ENCODE results near the gene HBA1.
"Not testable (repeated sequence)": the region's sequence is repeated elsewhere in the genome, so short reads cannot be mapped to it uniquely, and the experiment has no call there.

The HBA1 gene

GRCh38 chr16:163696-164095 is 12.8 kb upstream of the HBA1 start:
- not testable (repeated sequence) for H3K4me1 ChIP-seq (ENCODE audit: insufficient read depth, low read length); H3K9me3 ChIP-seq (ENCODE audit: low read length); H3K36me3 ChIP-seq (ENCODE audit: insufficient read depth, low read length); H3K4me3 ChIP-seq (ENCODE audit: low read length); H2AFZ ChIP-seq (ENCODE audit: low read depth, low read length)
- H3K27me3 ChIP-seq (ENCODE audit: insufficient read depth, low read length): peaks cover 61% of the 10 kb centered on the region

GRCh38 chr16:164134-164823 is 12.2 kb upstream of the HBA1 start:
- peaks cover 64% of the 10 kb centered on the region for H3K27me3 ChIP-seq (ENCODE audit: insufficient read depth, low read length)
- not testable (repeated sequence) for H3K36me3 ChIP-seq (ENCODE audit: insufficient read depth, low read length); H3K4me3 ChIP-seq (ENCODE audit: low read length); H3K4me1 ChIP-seq (ENCODE audit: insufficient read depth, low read length); H3K9me3 ChIP-seq (ENCODE audit: low read length); H2AFZ ChIP-seq (ENCODE audit: low read depth, low read length)

DNA sequence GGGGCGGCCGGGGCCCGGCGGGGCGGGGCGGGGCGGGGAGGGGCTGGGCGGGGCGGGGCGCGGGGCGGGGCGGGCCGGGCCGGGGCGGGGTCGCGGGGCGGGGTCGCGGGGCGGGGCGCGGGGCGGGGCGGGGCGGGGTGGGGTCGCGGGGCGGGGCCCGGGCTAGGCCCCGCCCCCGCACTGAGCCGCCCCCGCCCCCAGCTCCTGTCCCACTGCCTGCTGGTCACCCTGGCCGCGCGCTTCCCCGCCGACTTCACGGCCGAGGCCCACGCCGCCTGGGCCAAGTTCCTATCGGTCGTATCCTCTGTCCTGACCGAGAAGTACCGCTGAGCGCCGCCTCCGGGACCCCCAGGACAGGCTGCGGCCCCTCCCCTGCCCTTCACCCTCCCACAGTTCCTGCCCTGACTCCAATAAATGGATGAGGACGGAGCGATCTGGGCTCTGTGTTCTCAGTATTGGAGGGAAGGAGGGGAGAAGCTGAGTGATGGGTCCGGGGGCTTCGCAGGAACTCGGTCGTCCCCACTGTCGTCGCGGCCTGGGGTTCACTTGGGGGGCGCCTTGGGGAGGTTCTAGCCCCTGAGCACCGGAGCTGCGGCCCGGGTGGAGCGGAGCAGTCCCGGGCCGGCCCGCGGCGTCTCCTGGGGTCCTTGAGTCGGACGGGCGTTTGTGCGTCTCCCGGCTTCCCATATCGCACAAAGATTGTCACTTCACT is 11.5 kb upstream of the HBA1 start:
- no peak overlapping the region for H2AFZ ChIP-seq (ENCODE audit: low read depth, low read length)
- no peaks in the 10 kb centered on the region for H3K36me3 ChIP-seq (ENCODE audit: insufficient read depth, low read length)
- H3K9me3 ChIP-seq (ENCODE audit: low read length): peaks cover 3% of the 10 kb centered on the region
- H3K4me3 ChIP-seq (ENCODE audit: low read length): no peak overlapping the region
- H3K27me3 ChIP-seq (ENCODE audit: insufficient read depth, low read length): peaks cover 65% of the 10 kb centered on the region
- peaks cover 7% of the 10 kb centered on the region for H3K4me1 ChIP-seq (ENCODE audit: insufficient read depth, low read length)

DNA sequence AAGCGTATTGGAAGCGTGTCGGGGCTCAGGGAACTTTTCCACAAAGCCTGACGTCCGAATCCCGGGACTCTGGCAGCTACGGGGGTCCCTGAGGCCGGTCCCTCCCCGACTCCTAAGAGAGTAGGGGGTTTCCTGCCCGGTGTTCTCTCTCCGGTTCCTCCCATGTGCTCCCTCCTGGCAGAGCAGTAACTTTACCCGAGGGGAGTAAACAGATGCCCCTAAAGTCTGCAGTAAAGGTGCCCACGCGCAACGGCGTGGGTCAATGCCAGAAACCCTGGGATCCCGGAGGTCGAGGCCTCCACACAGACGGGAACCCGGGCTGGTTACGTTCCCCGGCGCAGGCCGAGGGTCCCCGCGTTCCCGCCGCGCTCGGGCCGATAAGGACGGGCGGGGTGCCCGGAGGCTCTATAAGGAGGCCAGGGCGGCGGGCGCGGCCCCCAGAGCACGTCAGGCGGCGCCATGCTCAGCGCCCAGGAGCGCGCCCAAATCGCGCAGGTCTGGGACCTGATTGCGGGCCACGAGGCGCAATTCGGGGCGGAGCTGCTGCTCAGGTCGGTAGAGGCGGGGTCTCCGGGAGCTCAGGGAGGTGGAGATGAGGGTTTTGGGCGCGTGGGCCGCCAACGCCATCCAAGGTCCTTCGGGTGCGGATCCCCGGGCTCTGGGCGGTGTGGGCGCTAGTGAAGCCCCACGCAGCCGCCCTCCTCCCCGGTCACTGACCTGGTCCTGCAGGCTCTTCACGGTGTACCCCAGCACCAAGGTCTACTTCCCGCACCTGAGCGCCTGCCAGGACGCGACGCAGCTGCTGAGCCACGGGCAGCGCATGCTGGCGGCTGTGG is 10.7 kb upstream of the HBA1 start, which contains the start of gene HBM:
Gene HBM, plus strand, starts transcription at position 440 of the 836 bp plus-strand sequence. Its CDS starts 20 bp downstream, at position 460.
- Histone ChIP-seq H3K27me3 (ENCODE audit: insufficient read depth, low read length) (peaks cover 69% of the 10 kb centered on the region), H3K4me1 (ENCODE audit: insufficient read depth, low read length) (peaks cover 7% of the 10 kb centered on the region), H3K4me3 (ENCODE audit: low read length) (no peak within 1 kb of the TSS), H3K36me3 (ENCODE audit: insufficient read depth, low read length) (no peaks in the 10 kb centered on the region), H3K9me3 (ENCODE audit: low read length) (peaks cover 3% of the 10 kb centered on the region), H2AFZ (ENCODE audit: low read depth, low read length) (no peak within 1 kb of the TSS)

- Histone ChIP-seq H3K9me3 (ENCODE audit: low read length) (peaks cover 3% of the 10 kb centered on the region), H3K27me3 (ENCODE audit: insufficient read depth, low read length) (peaks cover 67% of the 10 kb centered on the region), H3K4me1 (ENCODE audit: insufficient read depth, low read length) (peaks cover 7% of the 10 kb centered on the region), H3K4me3 (ENCODE audit: low read length) (no peak overlapping the region), H2AFZ (ENCODE audit: low read depth, low read length) (no peak overlapping the region), H3K36me3 (ENCODE audit: insufficient read depth, low read length) (no peaks in the 10 kb centered on the region)
These were observed 9.9 kb upstream of the HBA1 start for GRCh38 chr16:166375-167121.

- no peak overlapping the region for H2AFZ ChIP-seq (ENCODE audit: low read depth, low read length)
- peaks cover 69% of the 10 kb centered on the region for H3K27me3 ChIP-seq (ENCODE audit: insufficient read depth, low read length)
- H3K4me1 ChIP-seq (ENCODE audit: insufficient read depth, low read length): peaks cover 7% of the 10 kb centered on the region
- H3K9me3 ChIP-seq (ENCODE audit: low read length): peaks cover 3% of the 10 kb centered on the region
- H3K4me3 ChIP-seq (ENCODE audit: low read length): no peak overlapping the region
- no peaks in the 10 kb centered on the region for H3K36me3 ChIP-seq (ENCODE audit: insufficient read depth, low read length)
These were observed 9.3 kb upstream of the HBA1 start for GRCh38 chr16:167122-167690.

GRCh38 chr16:168424-168823 is 8.1 kb upstream of the HBA1 start:
- peaks cover 66% of the 10 kb centered on the region for H3K27me3 ChIP-seq (ENCODE audit: insufficient read depth, low read length)
- H3K4me1 ChIP-seq (ENCODE audit: insufficient read depth, low read length): peaks cover 7% of the 10 kb centered on the region
- no peaks in the 10 kb centered on the region for H3K9me3 ChIP-seq (ENCODE audit: low read length)
- no peaks in the 10 kb centered on the region for H3K36me3 ChIP-seq (ENCODE audit: insufficient read depth, low read length)
- no peak overlapping the region for H2AFZ ChIP-seq (ENCODE audit: low read depth, low read length)
- H3K4me3 ChIP-seq (ENCODE audit: low read length): no peak overlapping the region

GRCh38 chr16:169014-169413 is 7.5 kb upstream of the HBA1 start:
- H3K27me3 ChIP-seq (ENCODE audit: insufficient read depth, low read length): peaks cover 66% of the 10 kb centered on the region
- H2AFZ ChIP-seq (ENCODE audit: low read depth, low read length): no peak overlapping the region
- no peak overlapping the region for H3K4me3 ChIP-seq (ENCODE audit: low read length)

DNA sequence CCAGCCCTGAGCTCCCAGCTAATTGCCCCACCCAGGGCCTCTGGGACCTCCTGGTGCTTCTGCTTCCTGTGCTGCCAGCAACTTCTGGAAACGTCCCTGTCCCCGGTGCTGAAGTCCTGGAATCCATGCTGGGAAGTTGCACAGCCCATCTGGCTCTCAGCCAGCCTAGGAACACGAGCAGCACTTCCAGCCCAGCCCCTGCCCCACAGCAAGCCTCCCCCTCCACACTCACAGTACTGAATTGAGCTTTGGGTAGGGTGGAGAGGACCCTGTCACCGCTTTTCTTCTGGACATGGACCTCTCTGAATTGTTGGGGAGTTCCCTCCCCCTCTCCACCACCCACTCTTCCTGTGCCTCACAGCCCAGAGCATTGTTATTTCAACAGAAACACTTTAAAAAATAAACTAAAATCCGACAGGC is 6.4 kb upstream of the HBA1 start:
- H2AFZ ChIP-seq (ENCODE audit: low read depth, low read length); H3K4me3 ChIP-seq (ENCODE audit: low read length); H3K9me3 ChIP-seq (ENCODE audit: low read length); H3K36me3 ChIP-seq (ENCODE audit: insufficient read depth, low read length); H3K4me1 ChIP-seq (ENCODE audit: insufficient read depth, low read length): not testable (repeated sequence)
- peaks cover 72% of the 10 kb centered on the region for H3K27me3 ChIP-seq (ENCODE audit: insufficient read depth, low read length)

More at GRCh38 chr16:169014-169413, 7.5 kb upstream of the HBA1 start:
- H3K4me1 ChIP-seq (ENCODE audit: insufficient read depth, low read length): peaks cover 7% of the 10 kb centered on the region
- H3K9me3 ChIP-seq (ENCODE audit: low read length): no peaks in the 10 kb centered on the region
- H3K36me3 ChIP-seq (ENCODE audit: insufficient read depth, low read length): no peaks in the 10 kb centered on the region

DNA sequence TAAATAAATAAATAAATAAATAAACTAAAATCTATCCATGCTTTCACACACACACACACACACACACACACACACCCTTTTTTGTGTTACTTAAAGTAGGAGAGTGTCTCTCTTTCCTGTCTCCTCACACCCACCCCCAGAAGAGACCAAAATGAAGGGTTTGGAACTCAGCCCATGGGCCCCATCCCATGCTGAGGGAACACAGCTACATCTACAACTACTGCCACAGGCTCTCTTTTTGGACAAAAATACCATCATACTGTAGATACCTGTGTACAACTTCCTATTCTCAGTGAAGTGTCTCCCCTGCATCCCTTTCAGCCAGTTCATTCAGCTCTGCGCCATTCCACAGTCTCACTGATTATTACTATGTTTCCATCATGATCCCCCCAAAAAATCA is 5.7 kb upstream of the HBA1 start:
- Histone ChIP-seq H2AFZ (ENCODE audit: low read depth, low read length) (no peak overlapping the region), H3K27me3 (ENCODE audit: insufficient read depth, low read length) (peaks cover 71% of the 10 kb centered on the region), H3K4me1 (ENCODE audit: insufficient read depth, low read length) (peaks cover 4% of the 10 kb centered on the region), H3K36me3 (ENCODE audit: insufficient read depth, low read length) (no peaks in the 10 kb centered on the region), H3K9me3 (ENCODE audit: low read length) (no peaks in the 10 kb centered on the region), H3K4me3 (ENCODE audit: low read length) (no peak overlapping the region)

DNA sequence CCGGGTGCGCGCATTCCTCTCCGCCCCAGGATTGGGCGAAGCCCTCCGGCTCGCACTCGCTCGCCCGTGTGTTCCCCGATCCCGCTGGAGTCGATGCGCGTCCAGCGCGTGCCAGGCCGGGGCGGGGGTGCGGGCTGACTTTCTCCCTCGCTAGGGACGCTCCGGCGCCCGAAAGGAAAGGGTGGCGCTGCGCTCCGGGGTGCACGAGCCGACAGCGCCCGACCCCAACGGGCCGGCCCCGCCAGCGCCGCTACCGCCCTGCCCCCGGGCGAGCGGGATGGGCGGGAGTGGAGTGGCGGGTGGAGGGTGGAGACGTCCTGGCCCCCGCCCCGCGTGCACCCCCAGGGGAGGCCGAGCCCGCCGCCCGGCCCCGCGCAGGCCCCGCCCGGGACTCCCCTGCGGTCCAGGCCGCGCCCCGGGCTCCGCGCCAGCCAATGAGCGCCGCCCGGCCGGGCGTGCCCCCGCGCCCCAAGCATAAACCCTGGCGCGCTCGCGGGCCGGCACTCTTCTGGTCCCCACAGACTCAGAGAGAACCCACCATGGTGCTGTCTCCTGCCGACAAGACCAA is 4.0 kb upstream of the HBA1 start, which contains the start of gene HBA2:
Gene HBA2, plus strand, starts transcription at position 503 of the 568 bp plus-strand sequence. Its CDS starts 37 bp downstream, at position 540.
- H3K36me3 ChIP-seq (ENCODE audit: insufficient read depth, low read length): not testable (repeated sequence)
- H3K27me3 ChIP-seq (ENCODE audit: insufficient read depth, low read length): peaks cover 60% of the 10 kb centered on the region

DNA sequence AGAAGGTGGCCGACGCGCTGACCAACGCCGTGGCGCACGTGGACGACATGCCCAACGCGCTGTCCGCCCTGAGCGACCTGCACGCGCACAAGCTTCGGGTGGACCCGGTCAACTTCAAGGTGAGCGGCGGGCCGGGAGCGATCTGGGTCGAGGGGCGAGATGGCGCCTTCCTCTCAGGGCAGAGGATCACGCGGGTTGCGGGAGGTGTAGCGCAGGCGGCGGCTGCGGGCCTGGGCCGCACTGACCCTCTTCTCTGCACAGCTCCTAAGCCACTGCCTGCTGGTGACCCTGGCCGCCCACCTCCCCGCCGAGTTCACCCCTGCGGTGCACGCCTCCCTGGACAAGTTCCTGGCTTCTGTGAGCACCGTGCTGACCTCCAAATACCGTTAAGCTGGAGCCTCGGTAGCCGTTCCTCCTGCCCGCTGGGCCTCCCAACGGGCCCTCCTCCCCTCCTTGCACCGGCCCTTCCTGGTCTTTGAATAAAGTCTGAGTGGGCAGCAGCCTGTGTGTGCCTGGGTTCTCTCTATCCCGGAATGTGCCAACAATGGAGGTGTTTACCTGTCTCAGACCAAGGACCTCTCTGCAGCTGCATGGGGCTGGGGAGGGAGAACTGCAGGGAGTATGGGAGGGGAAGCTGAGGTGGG is 3.1 kb upstream of the HBA1 start:
- H3K36me3 ChIP-seq (ENCODE audit: insufficient read depth, low read length); H3K4me1 ChIP-seq (ENCODE audit: insufficient read depth, low read length); H3K4me3 ChIP-seq (ENCODE audit: low read length); H3K9me3 ChIP-seq (ENCODE audit: low read length); H2AFZ ChIP-seq (ENCODE audit: low read depth, low read length): not testable (repeated sequence)
- H3K27me3 ChIP-seq (ENCODE audit: insufficient read depth, low read length): peaks cover 60% of the 10 kb centered on the region

More for the DNA sequence above, 4.0 kb upstream of the HBA1 start, which contains the start of gene HBA2:
- not testable (repeated sequence) for H3K4me1 ChIP-seq (ENCODE audit: insufficient read depth, low read length); H3K4me3 ChIP-seq (ENCODE audit: low read length); H2AFZ ChIP-seq (ENCODE audit: low read depth, low read length); H3K9me3 ChIP-seq (ENCODE audit: low read length)

All from neuron (in vitro differentiated cells).